Endothelial cell of umbilical vein (primary cell): Measurements from ENCODE around the gene CHST7. TPM values are rescaled to one million over a fixed set of nuclear protein-coding genes. Genes with fewer than 3 reads are reported as not detected.

Experiments used
- BruUV-seq: library from RNA; stranded (reverse); fragments of 400-500 nt; replicated peaks from 2 replicates; lab custom pipeline; 2021; lab: Mats Ljungman, UMichigan
- CTCF ChIA-PET: fragments of 300-600, 350-600 bp; sonication (Branson Sonifier 250); formaldehyde crosslinking; loops from one replicate; lab custom pipeline; 2021; ENCODE audit warnings: antibody characterized with exemption, inconsistent platforms; lab: Charles Lee
- POLR2A ChIA-PET: fragments of 300-600, 350-600 bp; sonication (Branson Sonifier 250); formaldehyde crosslinking; loops from one replicate; lab custom pipeline; 2021; ENCODE audit warnings: antibody characterized with exemption, inconsistent platforms; lab: Charles Lee
- DNase-seq: peaks from one replicate; pipeline ENCODE4 v3.0.0-alpha.2; 2011; ENCODE audit warnings: low read depth, low spot score
- FAIRE-seq: peaks from 2 replicates; lab custom pipeline; 2011; peaks lifted over from hg19 to GRCh38; lab: Jason Lieb, UNC
- H2AFZ ChIP-seq: 2 replicates; pipeline ENCODE4 v1.6.0; 2012; ENCODE audit warnings: low read depth, low read length, control low read depth, inconsistent platforms
- H3K27ac ChIP-seq: 2 replicates; pipeline ENCODE4 v1.5.1; 2011; ENCODE audit warnings: low read depth, mild to moderate bottlenecking, control low read depth, low read length, moderate library complexity; ENCODE audit not compliant: insufficient read depth
- H3K27me3 ChIP-seq, 2 experiments: 2 replicates each; pipeline versions ENCODE4 v1.6.0 to v1.6.1; 2011; ENCODE audit warnings: low read length in 2 of 2, mixed read lengths in 1 of 2; ENCODE audit not compliant: control insufficient read depth in 2 of 2, insufficient read depth in 2 of 2
- H3K36me3 ChIP-seq, 2 experiments: 2 replicates in 1 of 2; 3 replicates in 1 of 2; pipeline ENCODE4 v1.5.1; 2011; ENCODE audit warnings: low read length in 2 of 2, mild to moderate bottlenecking in 1 of 2, moderate library complexity in 1 of 2; ENCODE audit not compliant: control insufficient read depth in 2 of 2, insufficient read depth in 2 of 2; ENCODE audit errors: extremely low read depth in 1 of 2
- H3K4me1 ChIP-seq: 3 replicates; pipeline ENCODE4 v1.5.1; 2011; ENCODE audit warnings: mild to moderate bottlenecking, low read length; ENCODE audit not compliant: control insufficient read depth, insufficient read depth; ENCODE audit errors: extremely low read depth
- H3K4me2 ChIP-seq: 2 replicates; pipeline ENCODE4 v1.6.1; 2011; ENCODE audit warnings: low read length, control low read depth, mixed read lengths; ENCODE audit not compliant: insufficient read depth
- H3K4me3 ChIP-seq, 3 experiments: fragments of 200-600 bp in 1 of 3; sonication (generic), shearing (Covaris generic) in 1 of 3; replicated peaks in 1 of 3; 2 replicates each; pipeline ENCODE4 v1.5.1; 2011 to 2016; ENCODE audit warnings: control low read depth in 3 of 3, low read length in 3 of 3, mild to moderate bottlenecking in 2 of 3, inconsistent platforms in 1 of 3, low read depth in 1 of 3, moderate library complexity in 1 of 3; ENCODE audit not compliant: insufficient read depth in 1 of 3
- H3K79me2 ChIP-seq: 2 replicates; pipeline ENCODE4 v1.6.0; 2012; ENCODE audit warnings: low read length, inconsistent platforms; ENCODE audit not compliant: control insufficient read depth, insufficient read depth
- H3K9ac ChIP-seq: replicated peaks from 2 replicates; pipeline ENCODE3; 2011; ENCODE audit warnings: low read length, control low read depth; ENCODE audit not compliant: insufficient read depth; ENCODE audit errors: extremely low read depth
- H3K9me1 ChIP-seq: replicated peaks from 3 replicates; pipeline ENCODE4 v1.6.0; 2011; ENCODE audit warnings: mild to moderate bottlenecking, low read length; ENCODE audit not compliant: control insufficient read depth, insufficient read depth; ENCODE audit errors: extremely low read depth
- H3K9me3 ChIP-seq: replicated peaks from 2 replicates; pipeline ENCODE4 v1.5.1; 2012; ENCODE audit warnings: low read length, inconsistent platforms; ENCODE audit not compliant: control insufficient read depth, insufficient read depth
- H4K20me1 ChIP-seq: replicated peaks from 2 replicates; pipeline ENCODE3; 2011; ENCODE audit warnings: mild to moderate bottlenecking, low read length; ENCODE audit not compliant: control insufficient read depth, insufficient read depth; ENCODE audit errors: extremely low read depth
- CTCF ChIP-seq, 2 donors: IDR thresholded peaks; 1 replicate in 1 of 2; 2 replicates in 1 of 2; pipeline ENCODE4 v1.5.1; 2011; ENCODE audit warnings: low read length in 2 of 2, mild to moderate bottlenecking in 2 of 2, moderate library complexity in 2 of 2, control low read depth in 1 of 2, inconsistent platforms in 1 of 2, low read depth in 1 of 2; ENCODE audit not compliant: insufficient read depth in 1 of 2; ENCODE audit errors: extremely low read depth in 1 of 2
- FOS ChIP-seq: IDR thresholded peaks from 2 replicates; pipeline ENCODE4 v1.6.1; 2011; ENCODE audit warnings: mild to moderate bottlenecking, low read length, moderate library complexity, borderline replicate concordance; ENCODE audit not compliant: insufficient read depth
- GATA2 ChIP-seq: IDR thresholded peaks from 2 replicates; pipeline ENCODE4 v1.7.0; 2011; ENCODE audit warnings: low read depth, mild to moderate bottlenecking, moderate library complexity, mixed read lengths, low read length; ENCODE audit not compliant: insufficient read length, insufficient read depth
- JUN ChIP-seq: IDR thresholded peaks from 2 replicates; pipeline ENCODE4 v1.6.1; 2011; ENCODE audit warnings: borderline replicate concordance, low read depth; ENCODE audit not compliant: insufficient read length, insufficient read depth
- MAX ChIP-seq: IDR thresholded peaks from 2 replicates; pipeline ENCODE4 v1.6.1; 2011; ENCODE audit not compliant: insufficient read depth, insufficient read length
- MYC ChIP-seq: IDR thresholded peaks from one replicate; pipeline ENCODE4 v1.6.1; 2011; ENCODE audit warnings: mild to moderate bottlenecking, low read depth, low read length
- POLR2A ChIP-seq: IDR thresholded peaks from 2 replicates; pipeline ENCODE4 v1.6.1; 2012; ENCODE audit warnings: low read depth, mild to moderate bottlenecking, control low read depth, low read length
- dilution Hi-C: fragments of 300-500 bp; cut with MboI; formaldehyde crosslinking; loops from one replicate; pipeline ENCODE4 v1.15.0; 2019; ENCODE audit warnings: low sequenced_read_pairs; ENCODE audit not compliant: extremely low pct_ligation_motif_present
- intact Hi-C: fragments of 100-400 bp; cut with micrococcal nuclease; formaldehyde crosslinking; loops from one replicate; pipeline ENCODE4 v1.10.0; 2022
- polyA plus RNA-seq, 4 experiments: library from polyadenylated mRNA; depleted of rRNA in 3 of 4; stranded (reverse) in 3 of 4; unstranded in 1 of 4; fragments of >200 nt; gene quantifications; 2 replicates each; pipeline versions ENCODE4 v1.2.1 to v1.2.3, GENCODE V29; 2011 to 2012; ENCODE audit warnings: missing spikeins in 1 of 4
- total RNA-seq: library from RNA; stranded (reverse); gene quantifications from 2 replicates; pipeline ENCODE4 v1.2.3, GENCODE V29; 2021

Gene CHST7
- total and polyA plus RNA-seq, 2 donors (not counting 3 experiments of a cell fraction or from before 2014, with no cell fraction given) = 4.5 to 11.2 TPM

GRCh38 chrX:46559062-46559461, 14.5 kb upstream of the CHST7 start:
- H3K36me3 ChIP-seq = no peaks in the 10 kb centered on the region
- intact Hi-C loops = loop anchor here (10.0 kb wide), 2 partner anchors 196 to 536 kb away; partner anchors contain the start of gene SLC9A7
- ChIA-PET POLR2A (no interaction called here), CTCF (interaction anchor here (1.3 kb wide), 1 partner anchor 83 kb away, joined by 4 read pairs; no protein-coding TSS in a partner anchor)
- DNase-seq (no peak), FAIRE-seq (no peak)
- H2AFZ ChIP-seq = no peak overlapping the region
- no peaks in the 10 kb centered on the region for H3K27me3 ChIP-seq
- H3K9me3 ChIP-seq = no peaks in the 10 kb centered on the region
- no peak overlapping the region for H3K27ac ChIP-seq
- no peak overlapping the region for H3K4me3 ChIP-seq
- dilution Hi-C loops = no loop called here
- H3K79me2 ChIP-seq = no peaks in the 10 kb centered on the region
- H4K20me1 ChIP-seq = no peaks in the 10 kb centered on the region
- H3K4me2 ChIP-seq = no peak overlapping the region
- H3K4me1 ChIP-seq = no peaks in the 10 kb centered on the region
- no TSS peak for BruUV-seq
- no peaks in the 10 kb centered on the region for H3K9me1 ChIP-seq
- TF ChIP-seq FOS (no peak), JUN (no peak), POLR2A (no peak), MYC (no peak), GATA2 (no peak), CTCF (IDR thresholded peaks at IDR 0.05; ENCODE audit: extremely low read depth in 1 of 2, insufficient read depth in 1 of 2, low read depth in 1 of 2, low read length in 2 of 2) (no peak), MAX (no peak)
- no peak overlapping the region for H3K9ac ChIP-seq
